SJCRH30 (cell line): ENCODE data around the gene VWA8. TPM values are rescaled to one million over a fixed set of nuclear protein-coding genes. Genes with fewer than 3 reads are reported as not detected.
"Not testable (repeated sequence)": the region's sequence is repeated elsewhere in the genome, so short reads cannot be mapped to it uniquely, and the experiment has no call there.

Experiments
- DNase-seq, 2 experiments: peaks; one replicate each; pipeline ENCODE4 v3.0.0-alpha.2; 2015 to 2020
- H3K27ac ChIP-seq: fragments of 250-450 bp; sonication (Bioruptor Pico); 2 replicates; pipeline ENCODE4 v1.5.1; 2020; ENCODE audit warnings: mild to moderate bottlenecking, moderate library complexity
- H3K27me3 ChIP-seq: fragments of 250-450 bp; sonication (Bioruptor Pico); 2 replicates; pipeline ENCODE4 v1.5.1; 2020; ENCODE audit warnings: mild to moderate bottlenecking, moderate library complexity
- H3K36me3 ChIP-seq: fragments of 250-450 bp; sonication (Bioruptor Pico); 2 replicates; pipeline ENCODE4 v1.5.1; 2020; ENCODE audit warnings: mild to moderate bottlenecking, moderate library complexity
- H3K4me1 ChIP-seq: fragments of 250-450 bp; sonication (Bioruptor Pico); 2 replicates; pipeline ENCODE4 v1.5.1; 2020; ENCODE audit warnings: mild to moderate bottlenecking, moderate library complexity
- H3K4me3 ChIP-seq: fragments of 250-450 bp; sonication (Bioruptor Pico); 2 replicates; pipeline ENCODE4 v1.5.1; 2020; ENCODE audit warnings: mild to moderate bottlenecking, moderate library complexity
- H3K9me3 ChIP-seq: fragments of 250-450 bp; sonication (Bioruptor Pico); replicated peaks from 2 replicates; pipeline ENCODE4 v1.5.1; 2020; ENCODE audit warnings: mild to moderate bottlenecking, moderate library complexity
- total RNA-seq: library from RNA; depleted of rRNA; stranded (reverse); fragments of >200 nt; shearing (Covaris generic); gene quantifications from 2 replicates; pipeline ENCODE4 v1.2.3, GENCODE V29; 2014

The VWA8 gene
- total RNA-seq, 1 experiment from 2014 or later, result 14.8 TPM

- H3K4me1 ChIP-seq, result peaks cover 11% of the 10 kb centered on the region
- no peak overlapping the region for H3K4me3 ChIP-seq
- DNase-seq, result no peak
- no peak overlapping the region for H3K27ac ChIP-seq
- H3K27me3 ChIP-seq, result no peaks in the 10 kb centered on the region
- H3K36me3 ChIP-seq, result no peaks in the 10 kb centered on the region
- no peaks in the 10 kb centered on the region for H3K9me3 ChIP-seq
Observed at GRCh38 chr13:41554626-41555386, 406.1 kb downstream of the VWA8 start.

- Histone ChIP-seq H3K9me3 (no peaks in the 10 kb centered on the region), H3K4me3 (no peak overlapping the region), H3K4me1 (peaks cover 16% of the 10 kb centered on the region), H3K27me3 (no peaks in the 10 kb centered on the region), H3K36me3 (no peaks in the 10 kb centered on the region), H3K27ac (no peak overlapping the region)
- DNase-seq, result no peak
Observed at GRCh38 chr13:41554180-41554579, 406.7 kb downstream of the VWA8 start.

GRCh38 chr13:41552031-41552430 lies 408.9 kb downstream of the VWA8 start:
- Histone ChIP-seq H3K4me1 (peaks cover 36% of the 10 kb centered on the region), H3K36me3 (no peaks in the 10 kb centered on the region), H3K9me3 (no peaks in the 10 kb centered on the region), H3K27ac (peak overlapping the region; percentile 33; the same call in 1 of the 2 replicates), H3K4me3 (no peak overlapping the region), H3K27me3 (no peaks in the 10 kb centered on the region)
- DNase-seq, result peak; percentile 82 to 87

GRCh38 chr13:41550276-41550675 lies 410.6 kb downstream of the VWA8 start:
- H3K27me3 ChIP-seq, result no peaks in the 10 kb centered on the region
- H3K36me3 ChIP-seq, result no peaks in the 10 kb centered on the region
- H3K9me3 ChIP-seq, result no peaks in the 10 kb centered on the region
- H3K27ac ChIP-seq, result no peak overlapping the region
- no peak overlapping the region for H3K4me3 ChIP-seq
- DNase-seq, result no peak
- peaks cover 51% of the 10 kb centered on the region for H3K4me1 ChIP-seq

- H3K27ac ChIP-seq, result no peak overlapping the region
- H3K4me3 ChIP-seq, result no peak overlapping the region
- peak in 1 of 2 experiments; percentile 11 for DNase-seq
- no peaks in the 10 kb centered on the region for H3K36me3 ChIP-seq
- no peaks in the 10 kb centered on the region for H3K9me3 ChIP-seq
- peaks cover 55% of the 10 kb centered on the region for H3K4me1 ChIP-seq
- no peaks in the 10 kb centered on the region for H3K27me3 ChIP-seq
Observed at GRCh38 chr13:41549491-41549890, 411.4 kb downstream of the VWA8 start.

- no peaks in the 10 kb centered on the region for H3K9me3 ChIP-seq
- H3K4me1 ChIP-seq, result peaks cover 55% of the 10 kb centered on the region
- H3K36me3 ChIP-seq, result no peaks in the 10 kb centered on the region
- H3K27ac ChIP-seq, result no peak overlapping the region
- H3K4me3 ChIP-seq, result no peak overlapping the region
- no peaks in the 10 kb centered on the region for H3K27me3 ChIP-seq
- DNase-seq, result no peak
Observed at GRCh38 chr13:41548910-41549309, 412.0 kb downstream of the VWA8 start.

- H3K9me3 ChIP-seq, result no peaks in the 10 kb centered on the region; the same call in 1 of the 2 replicates
- H3K27me3 ChIP-seq, result no peaks in the 10 kb centered on the region
- peak overlapping the region; percentile 99 for H3K27ac ChIP-seq
- H3K4me1 ChIP-seq, result peaks cover 55% of the 10 kb centered on the region
- DNase-seq, result no peak
- H3K36me3 ChIP-seq, result no peaks in the 10 kb centered on the region
- H3K4me3 ChIP-seq, result no peak overlapping the region
Observed at GRCh38 chr13:41548031-41548430, 412.9 kb downstream of the VWA8 start.

- no peaks in the 10 kb centered on the region for H3K36me3 ChIP-seq
- peak overlapping the region; percentile 99 for H3K27ac ChIP-seq
- DNase-seq, result peak; percentile 89
- no peaks in the 10 kb centered on the region; the same call in 1 of the 2 replicates for H3K9me3 ChIP-seq
- no peaks in the 10 kb centered on the region for H3K27me3 ChIP-seq
- peaks cover 52% of the 10 kb centered on the region for H3K4me1 ChIP-seq
- peak overlapping the region; percentile 16 for H3K4me3 ChIP-seq
Observed at GRCh38 chr13:41547251-41548000, 413.5 kb downstream of the VWA8 start.

- H3K4me3 ChIP-seq, result peak overlapping the region; percentile 16
- H3K9me3 ChIP-seq, result no peaks in the 10 kb centered on the region; the same call in 1 of the 2 replicates
- H3K27ac ChIP-seq, result peak overlapping the region; percentile 99
- peak; percentile 94 to 98 for DNase-seq
- H3K4me1 ChIP-seq, result peaks cover 45% of the 10 kb centered on the region
- H3K36me3 ChIP-seq, result no peaks in the 10 kb centered on the region
- no peaks in the 10 kb centered on the region for H3K27me3 ChIP-seq
Observed at GRCh38 chr13:41546372-41547190, 414.3 kb downstream of the VWA8 start.

- Histone ChIP-seq H3K36me3 (no peaks in the 10 kb centered on the region), H3K4me3 (no peak overlapping the region), H3K4me1 (peaks cover 43% of the 10 kb centered on the region), H3K9me3 (peaks cover 2% of the 10 kb centered on the region; the same call in 1 of the 2 replicates), H3K27ac (peak overlapping the region; percentile 99), H3K27me3 (no peaks in the 10 kb centered on the region)
- no peak for DNase-seq
Observed at GRCh38 chr13:41545432-41545707, 415.5 kb downstream of the VWA8 start.

- H3K9me3 ChIP-seq, result peaks cover 2% of the 10 kb centered on the region; the same call in 1 of the 2 replicates
- DNase-seq, result no peak
- no peaks in the 10 kb centered on the region for H3K36me3 ChIP-seq
- H3K27ac ChIP-seq, result no peak overlapping the region
- no peaks in the 10 kb centered on the region for H3K27me3 ChIP-seq
- peaks cover 35% of the 10 kb centered on the region for H3K4me1 ChIP-seq
- no peak overlapping the region for H3K4me3 ChIP-seq
Observed at GRCh38 chr13:41543664-41544300, 417.1 kb downstream of the VWA8 start.

- H3K27ac ChIP-seq, H3K36me3 ChIP-seq, H3K9me3 ChIP-seq, DNase-seq, H3K4me3 ChIP-seq, H3K27me3 ChIP-seq: not testable (repeated sequence)
- peaks cover 26% of the 10 kb centered on the region for H3K4me1 ChIP-seq
Observed at GRCh38 chr13:41542799-41543198, 418.1 kb downstream of the VWA8 start.

- DNase-seq, result no peak
- H3K4me3 ChIP-seq, result no peak overlapping the region
- H3K27ac ChIP-seq, result no peak overlapping the region
- H3K27me3 ChIP-seq, result no peaks in the 10 kb centered on the region
- H3K36me3 ChIP-seq, result no peaks in the 10 kb centered on the region
- H3K4me1 ChIP-seq, result peaks cover 21% of the 10 kb centered on the region
- H3K9me3 ChIP-seq, result peaks cover 2% of the 10 kb centered on the region; the same call in 1 of the 2 replicates
Observed at GRCh38 chr13:41542281-41542680, 418.6 kb downstream of the VWA8 start.

GRCh38 chr13:41541142-41541938 lies 419.6 kb downstream of the VWA8 start:
- Histone ChIP-seq H3K9me3 (peaks cover 2% of the 10 kb centered on the region; the same call in 1 of the 2 replicates), H3K27ac (no peak overlapping the region), H3K36me3 (no peaks in the 10 kb centered on the region), H3K27me3 (no peaks in the 10 kb centered on the region), H3K4me3 (no peak overlapping the region), H3K4me1 (peaks cover 14% of the 10 kb centered on the region)
- no peak for DNase-seq
